Transverse colon (tissue), 4 donors: Measurements from ENCODE around the gene ZFX. TPM values are rescaled to one million over a fixed set of nuclear protein-coding genes. Genes with fewer than 3 reads are reported as not detected.

Experiments
- DNase-seq: peaks from one replicate; pipeline ENCODE4 v3.0.0-alpha.2; 2019
- H3K27ac ChIP-seq, 4 donors: fragments of 200-600 bp; sonication (generic); 2 replicates each; pipeline ENCODE4 v1.5.1; 2016 to 2018; ENCODE audit warnings: inconsistent platforms in 4 of 4
- H3K27me3 ChIP-seq: fragments of 200-600 bp; sonication (generic); 2 replicates; pipeline ENCODE4 v1.5.1; 2017; ENCODE audit warnings: inconsistent platforms
- H3K36me3 ChIP-seq, 4 donors: fragments of 200-600 bp; sonication (generic); 2 replicates each; pipeline ENCODE4 v1.5.1; 2017 to 2019; ENCODE audit warnings: inconsistent platforms in 4 of 4
- H3K4me1 ChIP-seq, 4 donors: fragments of 200-600 bp; sonication (generic); 2 replicates each; pipeline ENCODE4 v1.5.1; 2017 to 2020; ENCODE audit warnings: inconsistent platforms in 4 of 4
- H3K4me3 ChIP-seq, 4 donors: fragments of 200-600 bp; sonication (generic); 1 replicate in 1 of 4; 2 replicates in 3 of 4; pipeline versions ENCODE4 v1.5.1 to v1.6.1; 2017 to 2019; ENCODE audit warnings: inconsistent platforms in 4 of 4
- H3K9me3 ChIP-seq, 2 donors: fragments of 200-600 bp; sonication (generic); 2 replicates each; pipeline ENCODE4 v1.5.1; 2017 to 2019; ENCODE audit warnings: inconsistent platforms in 2 of 2
- CTCF ChIP-seq, 5 experiments: fragments of 200-600 bp in 3 of 5; fragments of 450-650 bp in 2 of 5; sonication (generic) in 3 of 5; IDR thresholded peaks; 1 replicate in 2 of 5; 2 replicates in 3 of 5; pipeline ENCODE4 v1.5.1; 2016 to 2017; ENCODE audit warnings: antibody characterized with exemption in 5 of 5, inconsistent platforms in 3 of 5, mild to moderate bottlenecking in 2 of 5, moderate library complexity in 1 of 5
- EP300 ChIP-seq: sonication (generic); formaldehyde crosslinking; IDR thresholded peaks from one replicate; pipeline ENCODE4 v1.6.1; 2017; ENCODE audit warnings: antibody characterized with exemption, low read depth
- POLR2A ChIP-seq: fragments of 450-650 bp; IDR thresholded peaks from one replicate; pipeline ENCODE4 v1.6.1; 2016; ENCODE audit warnings: antibody characterized with exemption, mild to moderate bottlenecking, moderate library complexity
- POLR2AphosphoS5 ChIP-seq, 3 donors: sonication (generic); formaldehyde crosslinking; IDR thresholded peaks; one replicate each; pipeline ENCODE4 v1.6.1; 2016; ENCODE audit warnings: antibody characterized with exemption in 3 of 3
- WGBS, 2 donors: methylation state at CpG; one replicate each; pipeline ENCODE4 v1.1.5; 2018; ENCODE audit warnings: low coverage in 1 of 2; 5-methylcytosine and 5-hydroxymethylcytosine counted together
- in situ Hi-C, 4 donors: fragments of 200-750 bp; cut with MboI; loops; one replicate each; pipeline versions ENCODE4 v1.15.0 to v1.15.1; 2017; ENCODE audit warnings: low sequenced_read_pairs in 3 of 4, low pct_ligation_motif_present in 1 of 4, low pct_unique_long_range_greater_than_20kb in 1 of 4
- intact Hi-C: fragments of 100-400 bp; cut with DNase I; formaldehyde crosslinking; loops from one replicate; pipeline ENCODE4 v1.15.1; 2023; ENCODE audit warnings: low total_unique reads
- total RNA-seq, 4 donors: library from RNA; depleted of rRNA; stranded (reverse); fragments of >200 nt; gene quantifications; one replicate each; pipeline ENCODE4 v1.1.0, GENCODE V29; 2016

The ZFX gene
- total RNA-seq, 4 donors from 2014 or later = 33.7 to 50.5 (median 47.4) TPM

- in situ Hi-C loops (no loop called here), intact Hi-C loops (no loop called here)
- Histone ChIP-seq H3K27ac (no peak overlapping the region), H3K36me3 (peaks cover 0 to 4% (median 0%) of the 10 kb centered on the region in 4 donors), H3K27me3 (no peaks in the 10 kb centered on the region), H3K9me3 (no peaks in the 10 kb centered on the region), H3K4me3 (no peak overlapping the region), H3K4me1 (no peaks in the 10 kb centered on the region)
- 84 to 100% methylated on average over 2 of the region's 2 CpGs for WGBS, 2 donors
- TF ChIP-seq EP300 (no peak), CTCF (IDR thresholded peaks at IDR 0.05) (no peak), POLR2A (no peak), POLR2AphosphoS5 (IDR thresholded peaks at IDR 0.05) (no peak)
- DNase-seq = no peak
Measured at GRCh38 chrX:24215272-24215671, 65.7 kb downstream of the ZFX start.

DNA sequence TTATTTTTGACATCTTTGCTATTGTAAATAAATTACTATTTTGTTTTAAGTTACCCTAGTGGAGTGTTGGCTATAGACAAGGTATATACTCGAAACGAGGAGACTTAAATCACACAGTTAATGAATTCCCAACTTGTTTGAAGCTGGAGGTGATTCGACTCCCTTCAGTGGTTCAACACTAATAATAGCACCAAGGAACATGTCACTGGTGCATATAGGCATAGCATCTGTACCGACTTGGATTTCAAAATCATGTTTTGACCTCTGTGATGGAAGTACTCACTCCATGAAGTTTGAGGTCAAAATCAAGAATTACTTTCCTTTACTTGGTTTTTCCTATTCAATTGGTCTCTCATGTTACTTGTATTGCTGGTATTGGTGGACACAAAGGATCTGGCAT, 66.5 kb downstream of the ZFX start:
- WGBS, 2 donors = 94 to 95% methylated on average over 3 to 4 of the region's 4 CpGs

GRCh38 chrX:24216827-24217226, 67.3 kb downstream of the ZFX start:
- no peak overlapping the region for H3K27ac ChIP-seq
- H3K36me3 ChIP-seq = no peaks in the 10 kb centered on the region
- no peak for DNase-seq
- H3K4me3 ChIP-seq = no peak overlapping the region
- intact Hi-C loops (no loop called here), in situ Hi-C loops (no loop called here)
- no peaks in the 10 kb centered on the region for H3K9me3 ChIP-seq
- H3K27me3 ChIP-seq = no peaks in the 10 kb centered on the region
- no peak for TF ChIP-seq POLR2A
- TF ChIP-seq EP300 = no peak
- no peaks in the 10 kb centered on the region for H3K4me1 ChIP-seq
- WGBS, 2 donors = 97% methylated on average over 1 of the region's 1 CpG; no CpG with 5 or more reads in 1 of the 2 donors

More for the DNA sequence above, 66.5 kb downstream of the ZFX start:
- in situ Hi-C loops (no loop called here), intact Hi-C loops (no loop called here)
- TF ChIP-seq CTCF (IDR thresholded peaks at IDR 0.05) (no peak), POLR2AphosphoS5 (IDR thresholded peaks at IDR 0.05) (no peak), EP300 (no peak), POLR2A (no peak)
- Histone ChIP-seq H3K36me3 (peaks cover 0 to 2% (median 0%) of the 10 kb centered on the region in 4 donors), H3K4me3 (no peak overlapping the region), H3K9me3 (no peaks in the 10 kb centered on the region), H3K27ac (no peak overlapping the region), H3K4me1 (no peaks in the 10 kb centered on the region), H3K27me3 (no peaks in the 10 kb centered on the region)
- no peak for DNase-seq

GRCh38 chrX:24219320-24219719, 69.8 kb downstream of the ZFX start:
- no peak for DNase-seq
- 82% methylated on average over 8 of the region's 8 CpGs; no CpG with 5 or more reads in 1 of the 2 donors for WGBS, 2 donors
- in situ Hi-C loops (no loop called here), intact Hi-C loops (no loop called here)
- no peaks in the 10 kb centered on the region for H3K4me1 ChIP-seq
- H3K4me3 ChIP-seq = no peak overlapping the region
- no peaks in the 10 kb centered on the region for H3K36me3 ChIP-seq
- H3K27ac ChIP-seq = no peak overlapping the region
- TF ChIP-seq CTCF (IDR thresholded peaks at IDR 0.05) (no peak), EP300 (no peak), POLR2AphosphoS5 (IDR thresholded peaks at IDR 0.05) (no peak), POLR2A (no peak)
- no peaks in the 10 kb centered on the region for H3K27me3 ChIP-seq
- no peaks in the 10 kb centered on the region for H3K9me3 ChIP-seq

DNA sequence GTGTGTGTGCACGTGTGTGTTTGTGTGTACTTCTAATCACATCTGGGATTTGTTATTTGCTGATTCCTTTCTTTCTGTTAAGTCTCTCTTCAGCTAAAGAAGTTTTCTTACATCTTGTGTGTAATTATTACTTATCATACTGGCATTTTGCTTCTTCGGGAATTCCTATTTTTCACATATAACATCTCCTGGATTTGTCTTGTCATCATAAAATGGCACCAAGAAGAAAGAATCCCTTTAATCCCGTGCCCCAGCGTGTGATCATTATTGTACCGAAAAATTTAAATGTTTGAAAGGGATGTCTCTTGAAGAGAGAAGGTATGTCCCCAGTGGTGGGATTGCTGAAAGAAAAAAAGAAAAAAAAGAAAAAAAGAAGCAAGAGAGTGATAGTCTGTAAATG, 72.3 kb downstream of the ZFX start:
- WGBS, 2 donors = 83% methylated on average over 5 of the region's 5 CpGs; no CpG with 5 or more reads in 1 of the 2 donors
- in situ Hi-C loops (no loop called here), intact Hi-C loops (no loop called here)
- DNase-seq = no peak
- TF ChIP-seq EP300 = no peak
- no peak for TF ChIP-seq CTCF (IDR thresholded peaks at IDR 0.05)
- no peak for TF ChIP-seq POLR2AphosphoS5 (IDR thresholded peaks at IDR 0.05)
- no peak for TF ChIP-seq POLR2A
- no peaks in the 10 kb centered on the region for H3K27me3 ChIP-seq
- H3K4me1 ChIP-seq = no peaks in the 10 kb centered on the region
- H3K27ac ChIP-seq = no peak overlapping the region
- H3K36me3 ChIP-seq = no peaks in the 10 kb centered on the region
- H3K4me3 ChIP-seq = no peak overlapping the region
- no peaks in the 10 kb centered on the region for H3K9me3 ChIP-seq
